ENCODE measurements around the gene ATP5PB. TPM values are rescaled to one million over a fixed set of nuclear protein-coding genes. Genes with fewer than 3 reads are reported as not detected.

The ATP5PB gene
- total and polyA plus RNA-seq, 9 donors: 274 to 368 (median 291) TPM

DNA sequence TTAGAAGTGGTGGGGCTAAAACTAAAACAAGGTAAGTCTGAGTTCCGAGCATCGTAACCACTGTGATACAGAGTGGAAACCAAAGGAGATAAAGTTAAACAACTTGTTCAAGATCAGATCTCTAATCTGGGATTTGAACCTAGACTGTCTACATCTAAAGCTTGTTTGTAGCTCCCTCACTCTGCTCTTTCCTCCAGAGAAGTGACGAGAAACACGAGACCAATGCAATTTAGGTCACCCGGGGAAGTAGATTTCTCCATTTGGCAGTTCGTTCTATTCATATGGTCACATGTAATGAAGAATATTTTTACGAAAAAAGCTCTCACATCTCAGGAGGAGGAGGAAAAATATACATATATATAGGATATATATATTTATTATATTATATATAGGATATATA, 52.4 kb downstream of the ATP5PB start:
- H3K27me3 ChIP-seq (ENCODE audit: control insufficient read depth, insufficient read depth, low read length): peaks cover 6% of the 10 kb centered on the region
- WGBS (ENCODE audit: insufficient coverage): 80% methylated on average over 1 of the region's 7 CpGs
- no peak overlapping the region for H3K27ac ChIP-seq (ENCODE audit: low read length)
- H3K9me3 ChIP-seq (replicated peaks; ENCODE audit: control insufficient read depth, low read depth, low read length): no peaks in the 10 kb centered on the region
- H3K4me3 ChIP-seq (ENCODE audit: low read length): no peak overlapping the region
- H3K4me1 ChIP-seq (ENCODE audit: control insufficient read depth, insufficient read depth, low read length): peaks cover 6% of the 10 kb centered on the region
- no peak for DNase-seq
- no peaks in the 10 kb centered on the region for H3K36me3 ChIP-seq (ENCODE audit: control insufficient read depth, insufficient read depth, low read length)

DNA sequence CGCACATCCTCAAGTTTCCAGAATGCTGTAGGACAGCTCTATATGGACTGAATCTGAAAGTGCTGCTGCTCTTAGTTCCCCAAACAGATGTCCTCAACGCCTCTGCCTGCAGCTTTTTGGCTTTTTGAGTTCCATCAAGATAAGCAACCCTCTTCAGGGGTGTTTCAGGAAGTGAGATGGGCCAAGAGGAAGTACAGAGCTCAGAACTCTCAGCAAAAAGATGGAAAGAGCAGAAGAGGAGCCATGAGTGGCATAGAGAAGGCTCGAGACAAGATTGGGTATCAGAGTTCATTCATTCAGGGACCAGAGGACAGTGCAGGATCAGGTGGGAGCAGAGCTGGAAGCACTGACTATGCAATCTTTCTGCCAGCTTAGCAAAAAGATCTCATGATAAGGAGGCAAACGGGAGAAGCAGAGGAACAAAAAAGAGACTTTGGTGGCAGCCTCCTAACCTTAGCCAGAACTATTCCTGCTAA, 54.4 kb downstream of the ATP5PB start, which contains the start of the genes ADORA3 and TMIGD3:
TSS of gene ADORA3 (minus strand) at position 49 of the 476 bp plus-strand sequence. CDS start 279 bp downstream, outside the sequence.
TSS of gene TMIGD3 (minus strand) at position 49 of the 476 bp plus-strand sequence. CDS start 279 bp downstream, outside the sequence.
- H3K4me1 ChIP-seq (ENCODE audit: control insufficient read depth, insufficient read depth, low read length): peaks cover 18% of the 10 kb centered on the region
- no peaks in the 10 kb centered on the region for H3K36me3 ChIP-seq (ENCODE audit: control insufficient read depth, insufficient read depth, low read length)
- H3K27me3 ChIP-seq (ENCODE audit: control insufficient read depth, insufficient read depth, low read length): peaks cover 6% of the 10 kb centered on the region
- H3K4me3 ChIP-seq (ENCODE audit: low read length): no peak within 1 kb of the TSS
- H3K27ac ChIP-seq (ENCODE audit: low read length): no peak within 1 kb of the TSS
- peak; percentile 66 for DNase-seq
- 55% methylated on average over 2 of the region's 4 CpGs for WGBS (ENCODE audit: insufficient coverage)
- no peaks in the 10 kb centered on the region for H3K9me3 ChIP-seq (replicated peaks; ENCODE audit: control insufficient read depth, low read depth, low read length)

DNA sequence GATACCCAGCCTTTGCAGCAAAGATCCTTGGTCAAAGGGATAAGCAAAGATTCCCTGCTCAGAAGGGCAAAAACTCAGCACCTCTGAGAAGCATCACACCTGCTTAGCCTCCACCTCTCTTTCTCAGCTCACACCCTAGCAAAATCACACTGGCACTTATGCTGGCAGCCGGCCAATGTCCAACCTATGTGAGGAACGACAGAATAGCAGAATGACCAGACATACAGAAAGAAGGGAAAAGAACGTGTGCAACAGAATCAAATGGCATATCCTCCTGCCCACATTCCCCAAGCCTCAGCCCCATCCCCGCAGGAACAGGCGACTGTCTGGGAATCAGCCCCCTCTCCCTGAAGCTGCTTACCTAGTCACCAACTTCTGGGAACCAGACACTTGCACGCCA, 54.8 kb downstream of the ATP5PB start:
- WGBS (ENCODE audit: insufficient coverage): 49% methylated on average over 4 of the region's 6 CpGs
- Histone ChIP-seq H3K4me3 (ENCODE audit: low read length) (no peak overlapping the region), H3K27ac (ENCODE audit: low read length) (no peak overlapping the region), H3K36me3 (ENCODE audit: control insufficient read depth, insufficient read depth, low read length) (no peaks in the 10 kb centered on the region), H3K4me1 (ENCODE audit: control insufficient read depth, insufficient read depth, low read length) (peaks cover 21% of the 10 kb centered on the region), H3K27me3 (ENCODE audit: control insufficient read depth, insufficient read depth, low read length) (peaks cover 6% of the 10 kb centered on the region), H3K9me3 (replicated peaks; ENCODE audit: control insufficient read depth, low read depth, low read length) (no peaks in the 10 kb centered on the region)
- no peak for DNase-seq

DNA sequence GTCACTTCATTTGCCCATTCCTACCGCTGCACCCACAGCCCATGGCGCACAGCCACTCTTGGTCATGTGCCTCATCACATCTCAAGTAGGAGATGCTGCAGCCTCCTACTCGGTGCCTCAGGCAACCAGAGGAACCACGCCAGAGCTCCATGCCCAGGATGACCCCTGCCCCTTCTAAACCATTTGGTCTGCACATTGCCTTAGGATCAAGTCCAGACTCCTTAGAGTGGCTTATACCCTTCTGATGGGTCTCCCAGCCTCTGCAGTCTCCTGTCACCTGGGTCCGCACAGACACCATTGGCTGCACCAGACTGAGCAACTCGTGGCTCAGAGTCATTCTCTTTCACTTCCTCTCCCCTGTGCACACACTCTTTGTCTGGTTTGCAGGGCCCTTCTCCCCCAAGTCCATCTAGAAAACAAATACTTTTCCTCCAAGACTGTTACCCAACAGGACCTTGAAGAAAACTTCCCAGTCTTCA, 56.4 kb downstream of the ATP5PB start:
- Histone ChIP-seq H3K27me3 (ENCODE audit: control insufficient read depth, insufficient read depth, low read length) (peaks cover 4% of the 10 kb centered on the region), H3K27ac (ENCODE audit: low read length) (peak overlapping the region; percentile 3), H3K4me1 (ENCODE audit: control insufficient read depth, insufficient read depth, low read length) (peaks cover 25% of the 10 kb centered on the region), H3K36me3 (ENCODE audit: control insufficient read depth, insufficient read depth, low read length) (no peaks in the 10 kb centered on the region), H3K9me3 (replicated peaks; ENCODE audit: control insufficient read depth, low read depth, low read length) (no peaks in the 10 kb centered on the region), H3K4me3 (ENCODE audit: low read length) (no peak overlapping the region)
- WGBS (ENCODE audit: insufficient coverage): 75% methylated on average over 5 of the region's 6 CpGs
- DNase-seq: peak; percentile 63

DNA sequence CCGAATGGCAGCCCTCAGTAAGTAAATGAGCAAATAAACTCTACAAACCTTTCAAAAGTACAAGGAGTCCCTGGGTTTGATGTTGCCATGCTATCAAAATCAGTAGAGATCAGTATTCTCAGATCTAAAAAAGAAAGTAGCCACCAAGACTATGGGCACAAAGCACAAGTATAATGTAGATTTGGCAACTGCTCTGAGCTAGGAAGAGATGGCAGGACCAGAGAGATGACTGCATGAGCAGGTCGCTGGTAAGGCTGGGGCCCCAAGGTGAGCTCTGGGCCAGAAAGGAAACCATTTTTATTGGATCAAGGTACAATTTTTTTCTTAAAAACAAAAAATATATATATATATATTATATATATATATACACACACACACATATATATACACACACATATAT, 57.3 kb downstream of the ATP5PB start:
- Histone ChIP-seq H3K36me3 (ENCODE audit: control insufficient read depth, insufficient read depth, low read length) (no peaks in the 10 kb centered on the region), H3K4me1 (ENCODE audit: control insufficient read depth, insufficient read depth, low read length) (peaks cover 25% of the 10 kb centered on the region), H3K4me3 (ENCODE audit: low read length) (no peak overlapping the region), H3K27ac (ENCODE audit: low read length) (no peak overlapping the region), H3K27me3 (ENCODE audit: control insufficient read depth, insufficient read depth, low read length) (peaks cover 4% of the 10 kb centered on the region), H3K9me3 (replicated peaks; ENCODE audit: control insufficient read depth, low read depth, low read length) (no peaks in the 10 kb centered on the region)
- WGBS (ENCODE audit: insufficient coverage): no CpG with 5 or more reads among the region's 2 CpGs
- DNase-seq: no peak

GRCh38 chr1:111507411-111508201, 58.3 kb downstream of the ATP5PB start:
- Histone ChIP-seq H3K9me3 (replicated peaks; ENCODE audit: control insufficient read depth, low read depth, low read length) (no peaks in the 10 kb centered on the region), H3K36me3 (ENCODE audit: control insufficient read depth, insufficient read depth, low read length) (no peaks in the 10 kb centered on the region), H3K4me3 (ENCODE audit: low read length) (peak overlapping the region; percentile 21), H3K27ac (ENCODE audit: low read length) (peak overlapping the region; percentile 91), H3K4me1 (ENCODE audit: control insufficient read depth, insufficient read depth, low read length) (peaks cover 25% of the 10 kb centered on the region), H3K27me3 (ENCODE audit: control insufficient read depth, insufficient read depth, low read length) (peaks cover 4% of the 10 kb centered on the region)
- peak; percentile 90 for DNase-seq
- 11% methylated on average over 12 of the region's 15 CpGs for WGBS (ENCODE audit: insufficient coverage)

GRCh38 chr1:111509997-111510375, 60.7 kb downstream of the ATP5PB start:
- H3K27ac ChIP-seq (ENCODE audit: low read length): no peak overlapping the region
- no CpG with 5 or more reads among the region's 3 CpGs for WGBS (ENCODE audit: insufficient coverage)
- H3K27me3 ChIP-seq (ENCODE audit: control insufficient read depth, insufficient read depth, low read length): peaks cover 2% of the 10 kb centered on the region
- H3K36me3 ChIP-seq (ENCODE audit: control insufficient read depth, insufficient read depth, low read length): no peaks in the 10 kb centered on the region
- DNase-seq: peak; percentile 82
- H3K9me3 ChIP-seq (replicated peaks; ENCODE audit: control insufficient read depth, low read depth, low read length): no peaks in the 10 kb centered on the region
- H3K4me1 ChIP-seq (ENCODE audit: control insufficient read depth, insufficient read depth, low read length): peaks cover 25% of the 10 kb centered on the region
- no peak overlapping the region for H3K4me3 ChIP-seq (ENCODE audit: low read length)

DNA sequence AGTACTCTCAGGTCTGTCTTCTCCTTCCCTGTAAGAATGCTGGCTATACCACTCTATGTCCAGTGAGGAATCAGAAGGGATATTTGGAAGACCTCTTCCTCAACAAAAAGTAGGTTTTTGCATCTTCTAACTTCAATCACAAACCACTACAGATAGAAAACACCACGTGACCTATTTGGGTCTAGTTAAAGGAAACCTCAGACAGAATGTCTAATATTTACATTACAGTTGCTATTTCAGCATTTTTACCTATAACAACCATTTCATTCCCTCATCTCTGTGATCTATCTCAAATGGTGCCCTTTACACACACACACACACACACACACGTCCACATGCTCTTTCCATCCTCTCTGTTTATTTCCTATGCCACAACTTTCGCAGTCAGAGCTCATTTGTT, 62.1 kb downstream of the ATP5PB start:
- no peak overlapping the region for H3K4me3 ChIP-seq (ENCODE audit: low read length)
- no peaks in the 10 kb centered on the region for H3K36me3 ChIP-seq (ENCODE audit: control insufficient read depth, insufficient read depth, low read length)
- H3K27ac ChIP-seq (ENCODE audit: low read length): no peak overlapping the region
- WGBS (ENCODE audit: insufficient coverage): 67% methylated on average over 1 of the region's 3 CpGs
- peaks cover 11% of the 10 kb centered on the region for H3K27me3 ChIP-seq (ENCODE audit: control insufficient read depth, insufficient read depth, low read length)
- peaks cover 35% of the 10 kb centered on the region for H3K4me1 ChIP-seq (ENCODE audit: control insufficient read depth, insufficient read depth, low read length)
- no peak for DNase-seq
- no peaks in the 10 kb centered on the region for H3K9me3 ChIP-seq (replicated peaks; ENCODE audit: control insufficient read depth, low read depth, low read length)

Data from muscle of leg (tissue), 11 donors.